ENCODE measurements around the gene HOXC5.
"Not testable (repeated sequence)": the region's sequence is repeated elsewhere in the genome, so short reads cannot be mapped to it uniquely, and the experiment has no call there.

HOXC5 gene

DNA sequence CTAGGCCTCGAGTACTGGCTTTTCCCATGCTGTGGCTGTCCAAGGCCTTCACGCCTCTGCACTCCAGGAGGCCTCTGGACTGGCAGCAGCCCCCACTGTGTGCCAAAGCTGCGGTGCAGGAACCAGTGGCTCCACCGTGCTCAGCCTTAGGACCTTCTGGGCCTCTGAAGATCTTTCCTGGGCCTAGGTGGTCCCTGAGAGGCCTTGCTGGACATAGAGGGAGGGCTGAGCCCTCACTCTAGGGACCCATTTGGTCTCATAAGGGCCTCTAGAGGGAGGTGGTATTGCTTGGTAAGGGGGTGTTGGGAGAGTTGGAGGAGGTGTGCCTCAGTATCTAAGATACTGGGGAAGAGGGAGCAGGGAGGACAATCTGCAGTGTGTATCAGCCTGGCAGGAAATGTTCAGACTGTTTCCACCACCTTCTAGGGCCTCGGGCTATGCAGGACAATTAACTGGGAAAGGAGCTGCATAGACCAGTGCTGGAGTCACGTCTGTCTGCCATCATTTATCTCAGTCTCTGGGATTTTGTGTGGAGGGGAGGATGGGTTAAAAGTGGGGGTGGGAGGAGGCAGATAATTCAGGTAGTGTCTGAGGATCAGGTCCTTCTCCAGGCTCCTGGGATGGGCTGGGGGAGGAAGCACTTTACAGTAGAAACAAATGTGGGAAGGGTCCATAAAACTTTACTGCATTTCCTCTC lies 2.9 kb downstream of the HOXC5 start:
- DNase-seq: no peak

DNA sequence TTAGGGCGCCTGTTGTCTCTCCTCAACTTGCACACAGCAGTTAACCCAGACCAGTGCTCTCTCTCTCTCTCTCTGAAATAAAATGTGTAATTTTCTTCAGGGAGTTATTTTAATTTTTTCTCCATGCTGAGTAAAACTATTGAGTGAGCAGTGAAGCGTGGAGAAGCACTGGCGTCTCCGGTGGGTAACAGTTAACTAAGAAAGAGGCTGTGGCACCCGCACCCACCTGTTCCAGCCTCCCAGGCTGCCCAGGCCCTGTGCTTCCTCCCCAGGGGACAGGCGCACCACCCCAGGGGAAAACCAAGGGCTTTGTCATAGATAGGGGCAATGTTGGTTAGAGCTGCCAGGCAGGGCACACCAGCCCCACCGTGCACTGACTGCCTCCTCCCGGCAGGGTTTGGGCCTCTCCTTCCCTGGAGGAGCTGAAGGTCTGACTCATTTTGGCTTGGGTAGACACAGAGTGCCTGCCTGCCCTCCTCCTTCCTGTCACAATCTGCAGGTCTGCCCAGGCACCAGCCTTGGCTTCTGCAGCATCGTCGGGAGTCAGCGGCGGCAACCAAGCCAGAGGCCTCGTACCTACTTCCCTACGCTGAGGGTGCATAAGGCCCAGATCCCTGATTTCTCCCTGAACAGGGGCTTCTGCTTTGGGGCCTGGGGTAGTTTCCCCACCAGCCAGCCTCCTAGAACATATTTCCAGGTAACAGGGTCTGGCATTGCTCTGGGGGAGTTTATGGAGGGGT lies 3.9 kb downstream of the HOXC5 start:
- DNase-seq: no peak

DNA sequence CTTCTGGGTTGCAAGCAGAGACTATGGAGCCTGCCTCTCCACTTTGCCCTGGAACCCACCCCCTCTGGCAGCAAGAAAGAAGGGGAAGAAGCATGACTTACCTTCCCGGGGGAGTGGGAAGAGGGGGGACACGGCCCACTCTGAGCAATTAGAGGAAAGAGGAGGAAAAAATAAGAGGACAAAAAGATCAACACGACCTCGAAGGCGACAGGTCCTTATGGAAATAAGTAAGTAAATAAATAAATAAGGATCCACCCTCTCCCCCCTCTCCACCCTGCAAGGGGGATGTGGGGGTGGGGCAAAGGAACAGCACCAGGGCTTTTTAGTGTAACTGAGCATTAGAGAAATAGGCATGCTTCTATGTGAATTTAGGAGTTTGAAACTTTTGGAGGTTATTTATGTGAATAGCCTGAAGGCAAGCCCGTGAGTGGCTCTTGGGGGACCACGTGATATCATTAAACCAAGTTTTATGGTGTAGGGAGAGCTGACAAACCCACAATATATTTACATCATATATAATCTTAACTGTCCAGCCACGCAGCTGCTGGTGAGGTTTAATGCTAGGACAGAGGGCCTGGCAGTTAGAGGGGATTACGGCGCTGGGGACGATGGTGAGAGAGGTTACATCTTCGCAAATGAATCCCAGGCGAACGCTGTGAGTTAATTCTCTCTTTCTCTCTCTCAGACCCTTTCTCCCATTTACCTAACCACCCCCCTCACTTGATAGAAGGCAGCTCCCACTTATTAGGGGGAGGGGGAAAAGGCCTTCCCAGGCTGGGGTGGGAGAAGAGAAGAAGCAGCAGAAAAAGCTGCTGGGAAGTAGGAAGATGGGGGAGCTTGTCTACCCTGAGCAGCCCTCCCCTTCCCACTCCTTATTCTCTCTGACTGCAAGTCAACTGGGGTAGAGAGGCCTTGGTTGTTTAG lies 4.8 kb downstream of the HOXC5 start:
- no peak for DNase-seq

DNA sequence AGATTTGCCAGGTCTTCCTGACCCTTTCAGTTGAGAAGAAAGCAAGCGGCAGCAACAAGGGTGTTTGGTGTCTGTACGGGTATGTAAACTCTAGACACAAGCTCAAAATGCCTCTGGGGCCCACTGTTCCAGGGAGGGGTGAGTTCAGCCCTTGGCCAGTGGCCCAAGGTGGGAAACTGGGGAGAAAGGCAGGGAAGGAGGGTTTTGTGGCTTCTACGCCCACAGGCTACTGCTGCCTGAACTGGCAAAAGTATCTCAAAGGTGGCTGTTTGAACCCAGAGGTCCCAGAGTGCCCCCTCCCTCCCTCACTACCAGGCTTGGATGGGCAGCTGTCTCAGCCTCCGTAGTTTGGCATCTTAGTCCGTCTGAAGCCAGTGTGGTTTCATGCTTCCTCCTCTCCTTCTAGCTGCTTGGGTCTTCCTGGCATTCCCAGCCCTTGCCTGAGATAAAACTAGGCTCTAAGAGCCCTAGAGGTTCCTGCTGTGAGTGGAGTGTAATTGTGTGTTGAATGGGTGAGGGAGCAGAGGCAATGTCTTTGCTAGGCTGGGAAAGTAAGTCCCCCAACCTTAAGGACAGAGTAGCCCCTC lies 5.5 kb downstream of the HOXC5 start:
- DNase-seq: no peak

DNA sequence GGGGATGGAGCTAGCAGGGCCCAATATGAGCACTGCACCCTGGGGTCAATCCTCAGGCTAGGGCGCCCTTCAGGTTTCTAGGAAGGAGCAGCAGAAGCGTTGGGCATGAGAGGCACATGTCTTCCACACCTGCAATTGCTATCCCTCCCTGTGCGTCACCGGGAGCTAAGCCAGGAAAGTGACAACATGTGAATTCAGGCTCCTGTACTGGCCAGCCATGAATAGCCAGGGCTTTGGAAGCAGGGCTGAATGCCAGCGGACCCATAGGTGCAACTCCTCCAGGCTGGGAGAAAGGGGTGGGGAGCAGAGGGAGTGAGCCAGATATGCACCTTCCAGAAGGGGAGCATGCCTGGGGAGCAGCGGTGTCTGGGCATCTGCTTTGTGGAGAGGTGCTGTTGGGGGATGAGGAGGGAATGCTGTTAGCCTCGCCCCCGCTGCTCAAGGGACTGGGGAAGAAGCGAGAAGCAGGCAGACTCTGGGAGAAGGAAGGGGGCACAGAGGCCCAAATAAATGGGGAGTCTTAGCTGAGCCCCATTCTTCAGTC lies 6.1 kb downstream of the HOXC5 start:
- DNase-seq: no peak

DNA sequence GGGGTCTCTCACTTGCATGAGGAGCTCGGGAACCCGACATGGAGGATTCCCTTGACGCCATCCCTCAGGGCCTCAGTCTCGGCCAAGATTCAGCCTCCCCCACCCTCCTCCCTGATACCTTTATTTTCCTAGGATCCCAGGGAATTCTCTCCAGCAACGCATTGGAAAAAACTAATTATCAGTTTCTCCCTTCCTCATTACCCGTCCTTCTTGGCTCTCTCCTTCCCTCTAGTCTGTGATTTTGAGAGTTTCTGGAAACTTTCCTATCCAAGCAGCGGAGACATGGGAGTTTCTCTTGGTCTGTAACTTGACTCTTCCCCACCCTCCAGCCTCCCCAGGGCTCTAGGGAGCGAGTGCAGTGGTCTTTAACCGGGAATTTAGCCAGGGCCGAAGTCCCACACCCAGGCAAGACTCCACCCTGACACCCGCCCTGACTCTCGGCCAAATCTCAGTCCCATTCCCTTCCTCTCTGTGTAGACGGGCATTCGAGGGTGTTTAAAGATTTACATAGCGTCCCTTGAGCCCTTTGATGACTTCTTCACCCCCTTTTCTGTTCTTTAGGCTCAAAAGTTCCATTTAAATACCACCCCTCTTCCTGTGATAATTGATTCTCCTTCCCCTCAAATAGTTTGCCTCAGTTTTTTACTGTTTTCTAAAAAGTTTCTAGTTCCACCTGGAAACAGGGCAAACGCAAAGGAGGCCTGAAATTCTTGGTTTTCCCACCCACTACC lies 6.7 kb downstream of the HOXC5 start:
- no peak for DNase-seq

DNA sequence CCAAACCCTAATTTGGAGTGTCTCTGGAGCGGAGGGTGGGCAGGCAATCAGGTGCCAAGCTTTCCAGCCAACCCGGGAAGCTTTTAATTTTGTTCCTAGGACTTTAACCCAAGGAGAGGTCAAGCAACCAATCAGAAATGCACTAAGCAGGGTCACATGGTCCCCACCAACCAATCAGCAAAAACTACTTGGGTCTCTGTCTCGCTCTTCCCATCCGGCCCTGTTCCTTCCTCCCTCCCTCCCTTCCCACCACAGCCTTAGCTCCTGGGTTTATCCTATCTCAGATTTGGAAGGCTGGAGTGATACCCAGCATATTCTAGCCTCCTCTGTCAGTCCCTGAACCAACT lies 7.3 kb downstream of the HOXC5 start:
- no peak for DNase-seq

DNA sequence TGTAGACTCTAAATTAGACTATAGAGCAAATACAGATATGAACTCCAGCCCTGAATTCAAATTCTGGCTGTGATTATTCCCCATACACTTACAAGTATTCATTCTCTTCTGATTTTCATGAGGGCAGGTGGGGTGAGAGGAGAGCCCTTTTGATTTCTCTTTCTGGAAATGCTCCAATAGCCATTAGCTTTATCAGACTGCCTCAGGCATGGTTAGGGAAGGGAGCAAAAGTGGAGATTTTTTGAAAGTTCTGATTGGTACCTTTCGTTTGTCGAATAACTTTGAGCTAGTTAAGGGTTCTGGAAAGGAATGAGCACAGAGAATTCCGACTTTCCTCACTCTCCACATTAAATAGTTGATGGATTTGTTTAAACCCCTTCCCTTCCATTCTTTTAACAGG lies 7.8 kb downstream of the HOXC5 start:
- no peak for DNase-seq

DNA sequence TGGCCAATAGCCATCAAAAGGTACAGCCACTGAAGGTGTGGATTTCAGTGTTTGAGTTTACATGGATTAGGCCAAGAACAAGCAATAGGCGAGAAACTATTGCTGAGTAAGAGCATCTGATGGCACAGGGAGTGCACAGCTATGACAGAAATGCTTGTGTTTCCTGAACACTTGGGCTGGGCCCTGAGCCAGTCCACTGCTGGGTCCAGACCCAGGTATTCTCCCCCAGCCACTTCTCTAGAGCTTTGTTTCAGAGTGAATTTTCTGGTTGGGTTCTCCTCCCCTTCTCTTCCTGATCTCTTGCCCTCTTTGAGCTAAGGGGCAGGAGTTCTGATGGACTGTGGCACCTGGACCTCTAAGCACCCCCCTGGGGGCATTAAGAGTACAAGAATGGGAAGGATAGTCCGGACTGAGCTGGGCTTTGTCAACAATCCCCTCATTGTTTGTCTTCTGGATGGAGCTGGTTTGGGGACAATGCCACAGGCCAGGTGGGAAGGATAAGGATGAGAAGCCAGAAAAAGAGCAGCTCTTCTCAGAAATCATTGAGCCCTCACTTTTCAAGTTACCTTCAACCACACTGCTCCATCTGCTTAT lies 8.3 kb downstream of the HOXC5 start:
- no peak for DNase-seq

DNA sequence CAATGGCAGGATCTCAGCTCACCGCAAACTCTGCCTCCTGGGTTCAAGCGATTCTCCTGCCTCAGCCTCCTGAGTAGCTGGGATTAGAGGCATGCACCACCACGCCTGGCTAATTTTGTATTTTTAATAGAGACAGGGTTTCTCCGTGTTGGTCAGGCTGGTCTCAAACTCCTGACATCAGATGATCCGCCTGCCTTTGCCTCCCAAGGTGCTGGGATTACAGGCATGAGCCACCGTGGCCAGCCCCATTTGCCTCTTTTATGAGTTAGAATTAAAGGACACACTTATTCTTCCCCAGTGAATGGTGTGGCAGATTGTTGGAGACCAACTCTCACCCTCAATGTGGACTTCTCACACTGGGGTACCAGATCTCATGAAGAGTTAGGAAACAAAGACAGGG lies 9.2 kb downstream of the HOXC5 start:
- DNase-seq: not testable (repeated sequence)

DNA sequence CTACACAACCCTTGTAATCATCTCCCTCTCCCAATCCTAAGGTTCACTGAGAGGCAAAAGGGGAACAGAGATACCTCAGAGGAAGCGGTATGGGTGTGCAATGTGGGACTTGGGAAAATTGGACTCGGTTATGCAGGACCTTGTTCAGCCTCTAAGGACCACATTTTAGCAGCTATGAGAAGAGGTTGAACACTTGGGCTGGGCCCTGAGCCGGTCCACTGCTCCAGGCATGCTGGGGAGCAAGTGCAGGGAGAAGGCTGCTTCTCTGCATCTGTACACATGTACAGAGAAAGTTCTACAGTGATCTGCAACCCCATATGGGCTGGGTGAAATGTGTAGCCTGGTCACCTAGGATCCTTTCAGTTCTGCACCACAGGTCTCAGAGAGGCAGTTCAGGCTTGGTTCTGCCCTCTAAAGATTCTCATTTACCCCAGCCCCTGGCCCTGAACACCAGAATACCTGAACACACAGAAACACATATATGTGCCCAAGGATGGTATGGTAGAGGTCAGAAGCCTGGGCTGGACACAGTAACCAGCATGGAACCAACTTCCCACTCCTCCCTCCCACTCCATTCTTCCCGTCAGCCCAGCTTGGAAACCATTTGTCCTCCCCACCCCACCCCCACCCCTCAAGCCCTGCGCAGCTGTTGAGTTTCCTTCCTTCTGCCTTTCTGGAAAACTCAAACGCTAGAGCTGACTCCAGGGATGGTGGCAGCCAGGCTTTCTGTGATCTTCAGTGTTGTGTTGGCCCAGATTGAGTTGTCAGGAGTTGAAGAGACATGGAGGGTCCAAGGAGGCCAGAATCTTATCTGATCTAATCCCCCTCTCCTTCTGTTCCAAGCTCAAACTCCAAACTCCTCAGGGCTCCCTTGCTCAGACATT lies 10.4 kb downstream of the HOXC5 start:
- no peak for DNase-seq

DNA sequence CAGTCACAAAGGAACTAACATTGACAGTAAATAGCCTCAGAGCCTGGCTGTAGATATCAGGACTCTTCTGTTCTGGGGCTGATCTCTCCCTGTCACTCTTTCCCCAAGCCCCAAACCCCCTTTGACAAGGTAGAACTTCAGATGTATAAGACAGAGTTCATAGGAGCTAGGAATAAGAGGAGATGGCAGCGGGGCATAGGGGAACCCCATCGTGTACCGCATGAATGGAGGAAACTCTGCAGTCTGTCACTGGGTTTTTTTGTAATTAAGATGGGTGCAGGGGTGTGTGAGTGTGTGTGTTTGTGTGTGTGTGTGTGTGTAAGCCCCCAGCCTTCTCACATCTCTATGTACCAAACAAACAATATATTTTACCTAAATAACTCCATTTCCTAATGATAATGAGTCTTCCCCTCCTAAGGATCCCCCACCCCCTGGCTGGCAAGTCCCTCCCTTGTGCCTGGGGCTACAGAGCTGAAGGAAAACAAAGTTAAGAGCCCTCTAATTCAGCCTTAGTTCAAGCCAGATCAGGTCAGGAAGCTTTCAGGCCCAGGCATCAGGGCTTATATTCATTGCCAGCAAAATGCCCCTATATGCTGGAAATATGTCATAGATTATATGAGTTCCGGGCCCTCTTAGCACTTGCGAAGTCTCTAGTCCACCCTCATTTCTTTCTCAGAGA lies 11.7 kb downstream of the HOXC5 start:
- no peak for DNase-seq

DNA sequence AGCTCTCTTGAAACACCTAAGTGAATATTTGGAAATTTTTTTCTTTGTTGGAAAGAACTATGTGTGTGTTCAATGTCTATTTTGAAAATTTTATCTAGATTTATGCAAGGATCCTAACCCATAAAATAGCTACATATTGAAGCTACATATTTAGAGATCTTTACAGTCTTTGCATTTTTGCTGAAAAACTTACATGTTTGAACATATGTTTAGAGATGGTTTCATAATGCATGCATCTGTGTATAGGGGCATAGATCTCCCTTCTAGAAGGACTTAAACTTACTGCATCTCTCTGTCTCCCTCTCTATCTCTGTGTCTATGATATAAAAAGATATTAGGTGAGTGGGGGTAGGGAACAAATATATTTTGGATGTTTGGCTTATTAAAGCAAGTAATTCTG lies 12.6 kb downstream of the HOXC5 start:
- no peak for DNase-seq

DNA sequence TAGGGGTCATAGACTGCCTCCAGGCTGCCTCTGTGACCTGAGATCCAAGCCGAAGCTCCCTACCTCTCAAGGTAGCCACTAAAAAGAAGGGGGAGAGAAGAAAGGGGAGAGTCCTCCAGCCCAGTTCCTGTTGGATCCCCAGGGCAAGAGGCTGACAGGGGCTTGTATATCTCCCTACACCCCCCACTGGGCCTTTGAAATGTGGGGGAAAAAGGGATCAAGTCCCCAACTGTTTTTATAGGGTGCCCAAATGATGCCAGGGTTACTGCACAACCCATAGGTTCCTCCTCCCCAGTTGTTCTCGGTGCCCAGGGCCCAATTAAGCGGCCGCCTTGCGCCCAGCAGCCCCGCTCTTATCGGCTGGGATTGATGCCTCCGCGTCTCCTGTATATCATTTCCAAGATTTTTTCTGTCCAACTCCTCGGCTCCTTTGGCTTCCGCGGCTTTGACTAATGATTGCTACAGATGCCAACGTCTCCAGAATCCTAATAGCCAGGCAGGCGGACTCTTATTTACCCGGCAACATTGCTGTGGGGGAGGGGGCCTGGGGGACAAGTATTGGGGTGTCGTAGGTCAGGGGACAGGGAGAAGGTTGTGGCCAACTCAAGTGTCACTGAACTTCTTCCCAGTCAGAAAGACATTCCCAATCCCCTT lies 13.1 kb downstream of the HOXC5 start:
- DNase-seq: no peak

DNA sequence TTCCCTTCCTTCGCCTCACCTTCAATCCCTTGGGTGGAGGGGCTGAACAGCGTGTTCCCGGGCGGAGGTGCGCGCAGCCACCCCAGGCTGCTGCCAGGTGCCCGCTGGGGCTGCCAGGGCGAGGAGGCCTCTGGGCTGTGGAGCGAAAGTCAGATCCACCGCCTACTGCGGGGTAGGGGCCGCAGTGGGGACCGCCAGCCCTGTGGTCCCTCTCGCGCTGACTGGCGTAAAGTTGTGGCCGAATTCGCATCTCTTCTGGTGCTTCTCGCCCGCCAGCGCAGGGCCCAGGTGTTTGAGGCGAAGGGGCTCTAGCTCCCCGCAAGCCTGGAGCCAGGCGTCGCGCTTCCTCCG lies 13.9 kb downstream of the HOXC5 start:
- DNase-seq: no peak

DNA sequence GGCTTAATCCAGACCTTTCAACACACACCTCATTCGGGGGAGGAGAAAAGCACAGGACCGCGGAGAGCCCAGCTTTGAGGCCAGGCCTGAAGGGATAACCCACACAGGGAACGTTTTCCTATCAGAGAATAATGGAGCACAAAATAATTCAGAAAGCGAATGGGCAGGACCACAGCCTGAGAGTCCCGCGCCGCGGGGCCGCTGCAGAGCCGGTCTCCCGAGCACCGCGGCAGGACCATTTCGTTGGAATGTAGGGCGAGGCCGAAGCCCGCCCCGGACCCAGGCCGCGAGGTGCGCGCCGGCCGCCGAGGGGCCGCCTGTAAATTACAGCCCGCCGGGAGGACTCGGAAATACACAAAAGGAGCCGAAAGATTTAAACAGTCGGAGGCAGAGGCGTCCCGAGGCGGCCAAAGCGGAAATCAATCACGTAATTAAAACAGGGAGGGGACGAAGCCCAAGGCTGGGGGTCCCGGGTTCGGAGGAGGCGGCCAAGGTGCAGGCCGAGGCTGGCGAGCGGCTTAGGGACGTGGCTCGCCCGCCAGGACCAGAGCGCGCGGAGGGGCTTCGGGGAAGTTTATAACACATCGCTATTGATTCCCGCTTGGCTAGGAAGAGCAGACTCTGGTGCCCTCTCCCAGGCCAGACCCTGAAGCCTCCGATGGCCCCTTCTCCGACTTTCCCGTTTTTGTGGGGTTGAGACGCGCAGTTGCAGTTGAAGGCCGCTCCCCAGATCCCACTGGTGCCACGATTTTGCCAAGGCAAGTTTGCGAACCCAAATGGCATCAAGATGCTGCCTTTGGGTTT lies 14.5 kb downstream of the HOXC5 start:
- no peak for DNase-seq

DNA sequence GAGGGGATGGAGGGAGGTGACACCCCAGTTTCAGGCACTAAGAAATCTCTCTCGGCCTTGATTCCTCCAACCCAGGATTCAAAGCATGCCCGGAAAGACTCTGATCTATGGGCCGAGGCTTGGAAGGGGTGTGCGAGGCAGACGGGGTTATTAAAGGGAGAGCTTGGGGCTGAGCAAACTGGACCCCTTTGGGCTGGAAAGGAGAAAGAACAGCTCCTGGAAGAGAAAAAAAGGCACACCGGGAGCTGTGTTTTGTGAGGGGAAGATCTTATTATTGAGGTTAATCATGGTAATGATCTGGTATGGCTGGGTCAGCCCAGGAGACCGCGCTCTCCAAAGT lies 15.1 kb downstream of the HOXC5 start:
- no peak for DNase-seq

DNA sequence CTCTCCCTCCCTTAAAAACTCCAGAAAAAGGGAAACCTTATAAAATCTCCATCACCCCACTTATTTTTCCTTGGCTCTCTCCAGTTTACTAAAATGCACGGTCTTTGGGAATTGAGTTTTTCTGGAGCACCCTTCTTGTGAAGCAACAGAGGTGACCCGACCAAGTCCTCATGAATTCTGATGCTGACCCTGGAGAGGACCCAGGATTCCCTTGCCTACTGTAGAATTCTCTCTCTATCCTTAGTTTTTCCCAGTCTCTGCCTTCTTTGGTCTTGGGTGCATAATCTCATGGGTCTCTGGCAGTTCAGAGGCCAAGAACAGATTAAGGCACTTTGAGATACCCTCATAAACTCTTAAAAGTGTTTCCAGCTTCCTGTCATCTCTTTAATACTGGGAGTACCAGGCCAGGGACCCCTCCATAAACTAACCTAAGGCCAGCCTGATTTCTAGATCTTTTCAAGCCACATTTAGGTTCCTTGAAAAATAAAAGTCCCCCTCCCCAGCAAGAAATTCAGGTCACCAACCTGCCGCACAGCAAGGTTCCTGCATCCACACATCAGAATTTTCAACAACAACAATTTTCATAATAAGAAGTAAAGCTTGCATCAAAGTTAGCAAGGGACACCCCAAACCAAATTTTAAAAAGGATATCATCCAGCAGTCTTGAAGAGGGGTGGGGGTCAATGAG lies 15.7 kb downstream of the HOXC5 start:
- DNase-seq: no peak

DNA sequence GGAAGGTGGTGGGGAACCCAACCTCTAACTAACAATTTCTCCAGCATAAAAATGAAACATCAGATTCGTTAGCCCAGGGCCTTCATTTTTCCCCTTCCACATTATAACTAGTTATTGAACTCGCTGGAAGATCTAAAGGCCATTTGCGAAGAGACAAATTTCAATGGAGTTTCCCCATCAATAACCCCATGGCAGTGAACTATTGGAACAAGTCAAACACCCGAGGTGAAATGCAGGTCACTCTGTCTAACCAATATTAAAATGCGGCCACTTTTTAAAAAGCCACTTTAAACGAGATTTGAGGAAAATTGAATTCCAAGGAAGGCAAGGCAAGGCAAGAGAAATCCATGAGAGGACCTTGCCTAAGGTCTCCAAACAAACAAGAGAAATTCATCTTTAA lies 16.3 kb downstream of the HOXC5 start:
- DNase-seq: no peak

All from hematopoietic multipotent progenitor cell treated with erythropoietin and hydrocortisone succinate and interleukin-3 and kit ligand, for 8 days (in vitro differentiated cells).